ENCODE data around the gene ZNF469.
"Not testable (repeated sequence)": the region's sequence is repeated elsewhere in the genome, so short reads cannot be mapped to it uniquely, and the experiment has no call there.

The ZNF469 gene

GRCh38 chr16:88408561-88409142 is 25.9 kb downstream of the ZNF469 start:
- no peak for DNase-seq (ENCODE audit: low read depth, low spot score)

GRCh38 chr16:88409296-88410065 is 26.7 kb downstream of the ZNF469 start:
- no peak for DNase-seq (ENCODE audit: low read depth, low spot score)

GRCh38 chr16:88410297-88410968 is 27.7 kb downstream of the ZNF469 start:
- not testable (repeated sequence) for DNase-seq (ENCODE audit: low read depth, low spot score)

GRCh38 chr16:88411951-88412576 is 29.3 kb downstream of the ZNF469 start:
- DNase-seq (ENCODE audit: low read depth, low spot score) = no peak

GRCh38 chr16:88412766-88413165 is 30.0 kb downstream of the ZNF469 start:
- no peak for DNase-seq (ENCODE audit: low read depth, low spot score)

- DNase-seq (ENCODE audit: low read depth, low spot score) = no peak
Measured at GRCh38 chr16:88413231-88413630, 30.5 kb downstream of the ZNF469 start.

- DNase-seq (ENCODE audit: low read depth, low spot score) = no peak
Measured at GRCh38 chr16:88413631-88414030, 30.9 kb downstream of the ZNF469 start.

GRCh38 chr16:88414521-88415380 is 32.0 kb downstream of the ZNF469 start:
- no peak for DNase-seq (ENCODE audit: low read depth, low spot score)

GRCh38 chr16:88415381-88415705 is 32.6 kb downstream of the ZNF469 start:
- no peak for DNase-seq (ENCODE audit: low read depth, low spot score)

GRCh38 chr16:88415713-88416323 is 33.1 kb downstream of the ZNF469 start:
- no peak for DNase-seq (ENCODE audit: low read depth, low spot score)

- DNase-seq (ENCODE audit: low read depth, low spot score) = no peak
Measured at GRCh38 chr16:88416686-88417085, 33.9 kb downstream of the ZNF469 start.

- DNase-seq (ENCODE audit: low read depth, low spot score) = no peak
Measured at GRCh38 chr16:88417684-88418476, 35.1 kb downstream of the ZNF469 start.

- DNase-seq (ENCODE audit: low read depth, low spot score) = no peak
Measured at GRCh38 chr16:88418869-88419268, 36.1 kb downstream of the ZNF469 start.

GRCh38 chr16:88419790-88420189 is 37.0 kb downstream of the ZNF469 start:
- no peak for DNase-seq (ENCODE audit: low read depth, low spot score)

GRCh38 chr16:88420496-88420895 is 37.7 kb downstream of the ZNF469 start:
- no peak for DNase-seq (ENCODE audit: low read depth, low spot score)

GRCh38 chr16:88421301-88421700 is 38.5 kb downstream of the ZNF469 start:
- no peak for DNase-seq (ENCODE audit: low read depth, low spot score)

- DNase-seq (ENCODE audit: low read depth, low spot score) = no peak
Measured at GRCh38 chr16:88421871-88422433, 39.2 kb downstream of the ZNF469 start.

- no peak for DNase-seq (ENCODE audit: low read depth, low spot score)
Measured at GRCh38 chr16:88422733-88423447, 40.1 kb downstream of the ZNF469 start.

GRCh38 chr16:88423448-88423850 is 40.7 kb downstream of the ZNF469 start:
- no peak for DNase-seq (ENCODE audit: low read depth, low spot score)

Data from astrocyte of the hippocampus (primary cell).